D721Med (cell line): ENCODE results near the gene RASL10B.

Experiments
- DNase-seq: peaks from one replicate; pipeline ENCODE4 v3.0.0; 2011; ENCODE audit warnings: low spot score; ENCODE audit not compliant: insufficient read length
- FAIRE-seq: peaks from 2 replicates; lab custom pipeline; 2011; peaks lifted over from hg19 to GRCh38; lab: Jason Lieb, UNC
- TF ChIP-seq, protein P1 (sequence below): IDR thresholded peaks from 2 replicates; pipeline ENCODE4 v1.5.1; 2012; ENCODE audit warnings: mild to moderate bottlenecking, control low read depth; ENCODE audit not compliant: insufficient read depth; ENCODE audit errors: missing control alignments

The RASL10B gene

DNA sequence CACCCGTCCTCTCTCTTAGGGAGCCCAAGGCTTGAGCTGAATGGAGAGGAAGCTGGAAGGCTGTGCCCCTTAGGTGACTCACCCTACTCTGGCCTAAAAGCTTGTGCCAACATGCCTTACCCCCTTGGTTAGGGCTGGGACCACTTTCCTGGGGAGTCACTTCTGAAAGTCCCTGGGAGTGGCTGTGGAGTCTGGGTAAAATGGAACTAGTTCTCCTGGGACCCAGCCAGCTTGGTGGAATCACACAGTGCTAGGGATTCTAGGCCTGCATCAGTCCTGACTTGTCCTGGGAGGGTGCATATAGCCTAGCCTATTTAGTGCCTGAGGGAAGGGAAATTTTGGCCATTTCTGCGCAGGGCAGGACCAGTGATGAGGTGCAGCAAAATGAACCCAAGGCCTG, 53.5 kb downstream of the RASL10B start:
- DNase-seq (no peak), FAIRE-seq (no peak)
- TF ChIP-seq, protein P1, sequence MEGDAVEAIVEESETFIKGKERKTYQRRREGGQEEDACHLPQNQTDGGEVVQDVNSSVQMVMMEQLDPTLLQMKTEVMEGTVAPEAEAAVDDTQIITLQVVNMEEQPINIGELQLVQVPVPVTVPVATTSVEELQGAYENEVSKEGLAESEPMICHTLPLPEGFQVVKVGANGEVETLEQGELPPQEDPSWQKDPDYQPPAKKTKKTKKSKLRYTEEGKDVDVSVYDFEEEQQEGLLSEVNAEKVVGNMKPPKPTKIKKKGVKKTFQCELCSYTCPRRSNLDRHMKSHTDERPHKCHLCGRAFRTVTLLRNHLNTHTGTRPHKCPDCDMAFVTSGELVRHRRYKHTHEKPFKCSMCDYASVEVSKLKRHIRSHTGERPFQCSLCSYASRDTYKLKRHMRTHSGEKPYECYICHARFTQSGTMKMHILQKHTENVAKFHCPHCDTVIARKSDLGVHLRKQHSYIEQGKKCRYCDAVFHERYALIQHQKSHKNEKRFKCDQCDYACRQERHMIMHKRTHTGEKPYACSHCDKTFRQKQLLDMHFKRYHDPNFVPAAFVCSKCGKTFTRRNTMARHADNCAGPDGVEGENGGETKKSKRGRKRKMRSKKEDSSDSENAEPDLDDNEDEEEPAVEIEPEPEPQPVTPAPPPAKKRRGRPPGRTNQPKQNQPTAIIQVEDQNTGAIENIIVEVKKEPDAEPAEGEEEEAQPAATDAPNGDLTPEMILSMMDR, result no peak

DNA sequence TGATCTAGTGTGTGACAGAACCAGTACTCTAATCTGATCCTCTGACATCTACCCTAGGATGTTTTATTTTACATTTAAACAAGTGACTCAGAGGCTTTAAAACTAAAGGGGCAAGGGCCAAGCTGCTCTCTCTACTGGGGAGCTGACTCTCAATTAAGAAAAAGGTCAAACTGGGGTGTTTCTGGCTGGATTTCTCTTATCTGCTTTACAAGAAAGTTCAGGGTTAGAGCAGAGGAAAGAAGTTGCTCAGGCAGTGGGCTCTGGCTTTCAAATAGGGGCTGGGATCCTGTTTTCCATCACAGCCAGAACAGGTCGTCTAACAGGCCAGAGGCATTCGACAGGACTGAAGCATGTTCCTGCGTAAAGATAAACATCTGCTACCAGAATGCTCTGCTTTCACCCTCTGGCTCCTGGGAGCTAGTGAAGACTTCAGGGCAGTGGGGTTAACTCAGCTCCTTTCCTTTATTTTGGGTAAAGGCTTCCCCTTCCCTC, 55.5 kb downstream of the RASL10B start:
- TF ChIP-seq, protein P1, result no peak
- no peak for FAIRE-seq
- no peak for DNase-seq

DNA sequence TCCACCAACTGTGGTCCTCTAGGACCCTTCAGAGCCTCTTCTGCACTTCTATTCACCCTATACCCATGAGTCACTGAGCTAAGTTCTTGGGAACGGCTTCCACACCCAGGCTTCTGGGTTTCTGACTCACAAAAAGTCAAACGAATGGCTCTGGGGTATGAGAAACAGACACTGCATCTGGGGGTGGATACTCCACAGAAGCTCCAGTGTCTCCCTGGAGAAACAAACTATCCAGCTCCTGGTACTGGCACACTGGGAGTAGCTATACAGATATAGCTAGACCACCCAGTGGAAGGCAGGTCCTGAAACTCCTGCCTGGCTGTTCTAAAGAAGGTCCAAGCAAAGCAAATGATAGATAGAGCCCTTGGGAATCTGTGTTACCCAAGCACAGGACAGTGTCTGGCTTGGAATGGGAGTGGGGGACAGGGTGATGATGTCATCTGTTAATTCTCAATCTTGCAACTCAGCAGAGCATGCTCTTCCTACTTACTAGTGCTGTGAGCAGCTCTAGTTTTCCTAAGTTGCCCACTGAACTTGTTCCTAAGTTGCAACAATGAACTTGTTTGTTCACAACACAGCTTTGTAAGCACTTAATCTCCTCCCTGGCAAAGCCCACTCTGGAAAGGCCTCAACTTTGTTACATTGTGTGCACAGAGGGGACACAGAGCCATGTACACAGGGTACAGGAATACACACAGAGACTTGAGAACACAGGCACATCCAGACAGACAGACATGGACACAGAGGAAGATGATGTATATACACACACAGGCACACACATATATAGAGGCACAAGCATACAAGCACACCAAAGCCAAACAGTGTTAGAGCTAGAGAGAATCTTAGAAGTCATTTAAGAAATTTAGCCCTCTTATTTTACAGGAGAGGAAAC, 57.3 kb downstream of the RASL10B start:
- DNase-seq (no peak), FAIRE-seq (no peak)
- TF ChIP-seq, protein P1, result no peak

DNA sequence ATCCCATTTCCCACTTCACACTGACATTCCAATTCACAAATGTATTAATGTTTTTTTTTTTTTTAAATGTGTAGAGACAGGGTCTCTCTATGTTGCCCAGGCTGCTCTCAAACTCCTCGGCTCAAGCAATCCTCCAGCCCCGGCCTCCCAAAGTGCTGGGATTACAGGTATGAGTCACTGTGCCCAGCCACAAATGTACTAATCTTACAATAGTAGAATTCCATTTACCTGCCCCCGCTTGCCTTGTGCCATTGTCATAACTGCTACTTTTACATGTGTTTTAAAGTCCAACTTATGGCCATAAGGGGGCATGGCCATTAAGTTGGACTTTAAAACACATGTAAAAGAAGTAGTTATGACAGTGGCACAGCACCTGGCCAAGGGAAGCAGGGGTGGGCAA, 59.4 kb downstream of the RASL10B start:
- TF ChIP-seq, protein P1, result no peak
- DNase-seq (no peak), FAIRE-seq (no peak)

DNA sequence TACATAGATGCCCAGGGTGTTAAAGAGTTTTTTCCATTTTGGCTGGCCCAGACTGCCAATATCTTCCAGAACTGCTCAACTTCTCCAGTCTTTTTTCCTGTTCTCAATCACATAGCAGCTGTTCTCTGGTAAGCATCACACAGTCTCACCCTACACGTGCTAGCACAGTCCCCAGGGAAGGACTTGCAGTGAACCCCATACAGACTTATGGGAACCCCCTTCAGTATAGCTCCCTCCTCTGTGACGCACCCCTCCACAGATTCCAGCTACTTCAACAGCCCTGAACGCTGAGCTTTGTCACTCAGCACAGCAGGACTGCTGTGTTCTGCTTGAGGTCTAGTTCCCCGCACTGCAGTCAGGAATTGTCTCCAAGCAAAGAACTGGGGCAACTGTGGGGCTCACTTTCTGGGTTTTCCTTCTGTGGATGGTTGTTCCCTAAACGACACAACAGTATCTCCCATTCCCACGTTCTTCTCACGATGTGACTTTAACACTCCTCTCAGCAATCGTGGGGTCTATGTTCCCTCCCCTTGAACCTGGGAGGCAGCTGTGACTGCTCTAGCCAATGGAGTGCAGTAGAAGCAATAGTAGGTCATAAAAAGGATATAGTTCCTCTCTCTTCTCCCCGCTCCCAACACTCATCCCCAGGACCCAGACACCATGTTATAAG, 60.4 kb downstream of the RASL10B start:
- no peak for FAIRE-seq
- TF ChIP-seq, protein P1, result no peak
- no peak for DNase-seq
